BJ (cell line): Measurements from ENCODE around the gene FAM53A. TPM values are rescaled to one million over a fixed set of nuclear protein-coding genes. Genes with fewer than 3 reads are reported as not detected.
"Not testable (repeated sequence)": the region's sequence is repeated elsewhere in the genome, so short reads cannot be mapped to it uniquely, and the experiment has no call there.

Experiments
- CTCF ChIA-PET: fragments of 350-600 bp; formaldehyde crosslinking; extraction: SDS; loops from one replicate; lab custom pipeline; 2021; ENCODE audit warnings: antibody characterized with exemption, inconsistent platforms; lab: Yijun Ruan, JAX
- POLR2A ChIA-PET: fragments of 300-600 bp; sonication (Branson Sonifier 250); formaldehyde crosslinking; extraction: SDS; loops from one replicate; lab custom pipeline; 2021; ENCODE audit warnings: antibody characterized with exemption; lab: Charles Lee
- DNase-seq: peaks from one replicate; pipeline ENCODE4 v3.0.0-alpha.2; 2011; ENCODE audit warnings: low read depth
- H3K27me3 ChIP-seq: 2 replicates; pipeline ENCODE4 v1.6.0; 2011; ENCODE audit warnings: low read length; ENCODE audit not compliant: control insufficient read depth, insufficient read depth
- H3K36me3 ChIP-seq: 2 replicates; pipeline ENCODE4 v1.5.1; 2011; ENCODE audit warnings: low read length; ENCODE audit not compliant: control insufficient read depth, insufficient read depth
- H3K4me3 ChIP-seq: 2 replicates; pipeline ENCODE4 v1.5.1; 2011; ENCODE audit warnings: low read depth, mild to moderate bottlenecking, control low read depth, low read length
- CTCF ChIP-seq: IDR thresholded peaks from 2 replicates; pipeline ENCODE4 v1.5.1; 2011; ENCODE audit warnings: low read depth, mild to moderate bottlenecking, control low read depth, inconsistent platforms, low read length, moderate library complexity; ENCODE audit not compliant: insufficient read depth
- polyA plus RNA-seq: library from polyadenylated mRNA; depleted of rRNA; stranded (reverse); fragments of >200 nt; gene quantifications from 2 replicates; pipeline ENCODE4 v1.2.3, GENCODE V29; 2011

FAM53A gene
- polyA plus RNA-seq, 1 experiment = 3.7 TPM

GRCh38 chr4:1676605-1677525 lies 7.2 kb downstream of the FAM53A start:
- H3K27me3 ChIP-seq = no peaks in the 10 kb centered on the region
- no peaks in the 10 kb centered on the region for H3K36me3 ChIP-seq
- no peak for TF ChIP-seq CTCF
- DNase-seq = no peak
- ChIA-PET POLR2A (no interaction called here), CTCF (interaction anchor here (1.3 kb wide), 1 partner anchor 29 kb away, joined by 3 read pairs; no protein-coding TSS in a partner anchor)
- no peak overlapping the region for H3K4me3 ChIP-seq

- ChIA-PET CTCF (no interaction called here), POLR2A (no interaction called here)
- no peaks in the 10 kb centered on the region for H3K36me3 ChIP-seq
- no peak overlapping the region for H3K4me3 ChIP-seq
- no peak for DNase-seq
- TF ChIP-seq CTCF = no peak
- H3K27me3 ChIP-seq = no peaks in the 10 kb centered on the region
These were observed 8.3 kb downstream of the FAM53A start for GRCh38 chr4:1675802-1676137.

- H3K4me3 ChIP-seq = no peak overlapping the region
- ChIA-PET POLR2A (no interaction called here), CTCF (no interaction called here)
- no peak for DNase-seq
- TF ChIP-seq CTCF = no peak
- H3K36me3 ChIP-seq = no peaks in the 10 kb centered on the region
- no peaks in the 10 kb centered on the region for H3K27me3 ChIP-seq
These were observed 8.8 kb downstream of the FAM53A start for GRCh38 chr4:1675136-1675801.

- Histone ChIP-seq H3K27me3 (no peaks in the 10 kb centered on the region), H3K36me3 (no peaks in the 10 kb centered on the region), H3K4me3 (no peak overlapping the region)
- ChIA-PET CTCF (no interaction called here), POLR2A (no interaction called here)
- DNase-seq = no peak
- TF ChIP-seq CTCF = no peak
These were observed 9.4 kb downstream of the FAM53A start for GRCh38 chr4:1674682-1675081.

GRCh38 chr4:1673671-1674070 lies 10.4 kb downstream of the FAM53A start:
- ChIA-PET POLR2A (no interaction called here), CTCF (no interaction called here)

DNA sequence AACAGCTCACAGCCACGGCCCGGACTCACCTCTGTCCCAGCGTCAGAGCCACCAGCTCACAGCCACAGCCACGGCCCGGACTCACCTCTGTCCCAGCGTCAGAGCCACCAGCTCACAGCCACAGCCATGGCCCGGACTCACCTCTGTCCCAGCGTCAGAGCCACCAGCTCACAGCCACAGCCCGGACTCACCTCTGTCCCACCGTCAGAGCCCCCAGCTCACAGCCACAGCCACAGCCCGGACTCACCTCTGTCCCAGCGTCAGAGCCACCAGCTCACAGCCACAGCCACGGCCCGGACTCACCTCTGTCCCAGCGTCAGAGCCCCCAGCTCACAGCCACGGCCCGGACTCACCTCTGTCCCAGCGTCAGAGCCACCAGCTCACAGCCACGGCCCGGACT lies 13.1 kb downstream of the FAM53A start:
- H3K27me3 ChIP-seq, H3K36me3 ChIP-seq, POLR2A ChIA-PET, H3K4me3 ChIP-seq, DNase-seq: not testable (repeated sequence)
- CTCF ChIA-PET = interaction anchor here (0.6 to 1.3 kb wide), 2 partner anchors 42 to 488 kb away, joined by 4 read pairs; no protein-coding TSS in a partner anchor

More at GRCh38 chr4:1673671-1674070, 10.4 kb downstream of the FAM53A start:
- H3K4me3 ChIP-seq = no peak overlapping the region
- DNase-seq = no peak
- no peaks in the 10 kb centered on the region for H3K36me3 ChIP-seq
- no peaks in the 10 kb centered on the region for H3K27me3 ChIP-seq
- TF ChIP-seq CTCF = no peak
